IMR-90 (cell line): Measurements from ENCODE around the gene DIP2C. TPM values are rescaled to one million over a fixed set of nuclear protein-coding genes. Genes with fewer than 3 reads are reported as not detected.

ENCODE experiments used
- ATAC-seq: fragments of 200-7000 bp; cut with Tn5 transposase; 2 replicates; pipeline ENCODE4 v1.9.1; 2020; ENCODE audit warnings: low read depth, mild to moderate bottlenecking, moderate library complexity
- BruUV-seq: library from RNA; stranded (reverse); fragments of 400-500 nt; replicated peaks from 2 replicates; lab custom pipeline; 2021; lab: Mats Ljungman, UMichigan
- CTCF ChIA-PET: fragments of 300-600 bp; formaldehyde crosslinking; extraction: SDS; loops from one replicate; lab custom pipeline; 2021; ENCODE audit warnings: antibody characterized with exemption; lab: Yijun Ruan, JAX
- POLR2A ChIA-PET: fragments of 300-600 bp; sonication (Branson Sonifier 250); formaldehyde crosslinking; loops from one replicate; lab custom pipeline; 2022; ENCODE audit warnings: antibody characterized with exemption; ENCODE audit not compliant: unreplicated experiment; lab: Charles Lee
- DNase-seq: peaks from one replicate; pipeline ENCODE4 v3.0.0; 2013
- H2AFZ ChIP-seq: replicated peaks from 2 replicates; pipeline ENCODE3; 2013; ENCODE audit warnings: low read length, mild to moderate bottlenecking; ENCODE audit not compliant: poor library complexity
- H2AK5ac ChIP-seq: 2 replicates; pipeline ENCODE4 v1.6.1; 2013; ENCODE audit warnings: low read depth, low read length, inconsistent platforms
- H2AK9ac ChIP-seq: replicated peaks from 2 replicates; pipeline ENCODE3; 2013; ENCODE audit warnings: mild to moderate bottlenecking, low read depth, low read length, moderate library complexity; ENCODE audit not compliant: poor library complexity
- H2BK120ac ChIP-seq: 2 replicates; pipeline ENCODE4 v1.6.1; 2013; ENCODE audit warnings: low read depth, low read length, inconsistent platforms
- H2BK15ac ChIP-seq: 3 replicates; pipeline ENCODE4 v1.6.1; 2013; ENCODE audit warnings: low read depth, low read length, inconsistent platforms
- H2BK20ac ChIP-seq: 2 replicates; pipeline ENCODE4 v1.6.1; 2013; ENCODE audit warnings: low read depth, mild to moderate bottlenecking, inconsistent platforms, low read length, moderate library complexity
- H2BK5ac ChIP-seq: 2 replicates; pipeline ENCODE4 v1.6.1; 2013; ENCODE audit warnings: mild to moderate bottlenecking, low read depth, low read length, inconsistent platforms; ENCODE audit not compliant: poor library complexity, severe bottlenecking
- H3K14ac ChIP-seq: replicated peaks from 2 replicates; pipeline ENCODE4 v1.6.1; 2013; ENCODE audit warnings: low read depth, low read length, inconsistent platforms
- H3K18ac ChIP-seq: 2 replicates; pipeline ENCODE4 v1.6.1; 2013; ENCODE audit warnings: low read depth, low read length, control low read depth
- H3K23ac ChIP-seq: 2 replicates; pipeline ENCODE4 v1.6.1; 2013; ENCODE audit warnings: low read depth, low read length, inconsistent platforms
- H3K27ac ChIP-seq: 2 replicates; pipeline ENCODE4 v1.5.1; 2013; ENCODE audit warnings: mild to moderate bottlenecking, control low read depth, low read length; ENCODE audit not compliant: insufficient read depth
- H3K27me3 ChIP-seq: 2 replicates; pipeline ENCODE4 v1.6.1; 2013; ENCODE audit warnings: low read length; ENCODE audit not compliant: control insufficient read depth, insufficient read depth
- H3K36me3 ChIP-seq: 2 replicates; pipeline ENCODE4 v1.6.1; 2013; ENCODE audit warnings: low read length, mixed read lengths; ENCODE audit not compliant: control insufficient read depth, insufficient read depth
- H3K4ac ChIP-seq: 2 replicates; pipeline ENCODE4 v1.6.1; 2013; ENCODE audit warnings: low read depth, low read length, inconsistent platforms
- H3K4me1 ChIP-seq: 2 replicates; pipeline ENCODE4 v1.6.1; 2013; ENCODE audit warnings: low read length, mixed read lengths; ENCODE audit not compliant: control insufficient read depth, insufficient read depth
- H3K4me2 ChIP-seq: 2 replicates; pipeline ENCODE4 v1.6.1; 2013; ENCODE audit warnings: low read depth, mild to moderate bottlenecking, control low read depth, low read length, moderate library complexity
- H3K4me3 ChIP-seq: 2 replicates; pipeline ENCODE4 v1.5.1; 2013; ENCODE audit warnings: low read depth, mild to moderate bottlenecking, control low read depth, low read length, moderate library complexity; ENCODE audit not compliant: insufficient read depth
- H3K56ac ChIP-seq: 2 replicates; pipeline ENCODE4 v1.6.1; 2013; ENCODE audit warnings: low read length, inconsistent platforms; ENCODE audit not compliant: insufficient read depth; ENCODE audit errors: extremely low read depth
- H3K79me1 ChIP-seq, 2 experiments: 2 replicates each; pipeline ENCODE4 v1.6.1; 2013; ENCODE audit warnings: low read length in 2 of 2, inconsistent platforms in 1 of 2, low read depth in 1 of 2
- H3K9ac ChIP-seq: 2 replicates; pipeline ENCODE4 v1.6.1; 2013; ENCODE audit warnings: low read depth, low read length, control low read depth
- H3K9me1 ChIP-seq: 2 replicates; pipeline ENCODE4 v1.6.1; 2013; ENCODE audit warnings: low read length, inconsistent platforms; ENCODE audit not compliant: insufficient read depth
- H3K9me3 ChIP-seq: 2 replicates; pipeline ENCODE4 v1.6.1; 2013; ENCODE audit warnings: low read length; ENCODE audit not compliant: control insufficient read depth, insufficient read depth
- H4K20me1 ChIP-seq: 2 replicates; pipeline ENCODE4 v1.6.1; 2013; ENCODE audit warnings: low read length, inconsistent platforms; ENCODE audit not compliant: insufficient read depth
- H4K5ac ChIP-seq: 2 replicates; pipeline ENCODE4 v1.6.1; 2013; ENCODE audit warnings: mild to moderate bottlenecking, low read depth, low read length, control low read depth
- H4K8ac ChIP-seq, 2 experiments: 2 replicates each; pipeline ENCODE4 v1.6.1; 2013; ENCODE audit warnings: low read depth in 2 of 2, low read length in 2 of 2, control low read depth in 1 of 2, inconsistent platforms in 1 of 2
- H4K91ac ChIP-seq: 2 replicates; pipeline ENCODE4 v1.6.1; 2013; ENCODE audit warnings: low read depth, low read length, inconsistent platforms; ENCODE audit not compliant: insufficient read depth
- BHLHE40 ChIP-seq: fragments of 150-350 bp; IDR thresholded peaks from 2 replicates; pipeline ENCODE4 v1.6.1; 2016; ENCODE audit warnings: mild to moderate bottlenecking, low read depth, low read length
- CEBPB ChIP-seq: IDR thresholded peaks from 2 replicates; pipeline ENCODE4 v1.6.1; 2012; ENCODE audit warnings: low read depth, low read length, improper control_type of control experiment
- CHD1 ChIP-seq: IDR thresholded peaks from 2 replicates; pipeline ENCODE4 v1.6.1; 2012; ENCODE audit warnings: low read depth, low read length, improper control_type of control experiment
- CTCF ChIP-seq: conservative IDR thresholded peaks from 2 replicates; pipeline ENCODE4 v1.5.1; 2012; ENCODE audit warnings: mild to moderate bottlenecking, low read depth, low read length, improper control_type of control experiment
- FOS ChIP-seq: fragments of 150-350 bp; IDR thresholded peaks from 2 replicates; pipeline ENCODE4 v1.6.1; 2016; ENCODE audit warnings: low read depth, low read length
- MAFK ChIP-seq: IDR thresholded peaks from 2 replicates; pipeline ENCODE4 v1.6.1; 2012; ENCODE audit warnings: low read depth, low read length, improper control_type of control experiment
- MAZ ChIP-seq: IDR thresholded peaks from 2 replicates; pipeline ENCODE4 v1.6.1; 2012; ENCODE audit warnings: low read depth, mild to moderate bottlenecking, low read length, improper control_type of control experiment, moderate library complexity, borderline replicate concordance
- MXI1 ChIP-seq: IDR thresholded peaks from 2 replicates; pipeline ENCODE4 v1.6.1; 2012; ENCODE audit warnings: low read depth, mild to moderate bottlenecking, low read length, moderate library complexity, borderline replicate concordance
- POLR2A ChIP-seq: IDR thresholded peaks from 2 replicates; pipeline ENCODE4 v1.6.1; 2012; ENCODE audit warnings: mild to moderate bottlenecking, low read depth, low read length
- RAD21 ChIP-seq: IDR thresholded peaks from 2 replicates; pipeline ENCODE4 v1.6.1; 2012; ENCODE audit warnings: low read length, improper control_type of control experiment
- RCOR1 ChIP-seq: IDR thresholded peaks from 2 replicates; pipeline ENCODE4 v1.6.1; 2012; ENCODE audit warnings: mild to moderate bottlenecking, low read length, improper control_type of control experiment; ENCODE audit not compliant: insufficient replicate concordance
- RFX5 ChIP-seq: IDR thresholded peaks from 2 replicates; pipeline ENCODE4 v1.8.0; 2012; ENCODE audit warnings: low read depth, mild to moderate bottlenecking, low read length, moderate library complexity
- SMC3 ChIP-seq: fragments of 150-350 bp; IDR thresholded peaks from 2 replicates; pipeline ENCODE4 v1.6.1; 2016; ENCODE audit warnings: low read depth, mild to moderate bottlenecking, antibody characterized with exemption, low read length, moderate library complexity
- WGBS, 2 experiments: methylation state at CpG; one replicate each; pipeline versions ENCODE4 v1.1.5 to v1.1.7; 2013; ENCODE audit warnings: missing lambda C conversion rate in 2 of 2; ENCODE audit not compliant: insufficient read length in 1 of 2; ENCODE audit errors: extremely low coverage in 2 of 2; 5-methylcytosine and 5-hydroxymethylcytosine counted together
- dilution Hi-C: fragments of 300-500 bp; cut with HindIII; formaldehyde crosslinking; loops from one replicate; pipeline ENCODE4 v1.14.3; 2018; ENCODE audit warnings: low sequenced_read_pairs; ENCODE audit not compliant: unreplicated experiment
- in situ Hi-C: fragments of 300-500 bp; cut with MboI; formaldehyde crosslinking; loops from 3 replicates; pipeline ENCODE4 v1.14.3; 2019; ENCODE audit warnings: low sequenced_read_pairs, inconsistent platforms, mixed read lengths
- intact Hi-C: fragments of 100-400 bp; cut with micrococcal nuclease; formaldehyde crosslinking; loops from 2 replicates; pipeline ENCODE4 v1.10.0; 2022
- polyA plus RNA-seq, 3 experiments: library from polyadenylated mRNA; depleted of rRNA; stranded (reverse); fragments of >200 nt; gene quantifications; 2 replicates each; pipeline ENCODE4 v1.2.3, GENCODE V29; 2012; ENCODE audit warnings: low replicate concordance in 1 of 3
- total RNA-seq: library from RNA; depleted of rRNA; stranded (reverse); fragments of >200 nt; gene quantifications from 2 replicates; pipeline ENCODE4 v1.2.3, GENCODE V29; 2012
- TF ChIP-seq, protein P1 (sequence below): fragments of 150-350 bp; IDR thresholded peaks from 2 replicates; pipeline ENCODE4 v1.6.1; 2016; ENCODE audit warnings: low read depth, mild to moderate bottlenecking, low read length, moderate library complexity, borderline replicate concordance

DIP2C gene
- total and polyA plus RNA-seq, 2 of the 4 experiments (the other 2 are of a cell fraction): 8.6 to 17.3 TPM

DNA sequence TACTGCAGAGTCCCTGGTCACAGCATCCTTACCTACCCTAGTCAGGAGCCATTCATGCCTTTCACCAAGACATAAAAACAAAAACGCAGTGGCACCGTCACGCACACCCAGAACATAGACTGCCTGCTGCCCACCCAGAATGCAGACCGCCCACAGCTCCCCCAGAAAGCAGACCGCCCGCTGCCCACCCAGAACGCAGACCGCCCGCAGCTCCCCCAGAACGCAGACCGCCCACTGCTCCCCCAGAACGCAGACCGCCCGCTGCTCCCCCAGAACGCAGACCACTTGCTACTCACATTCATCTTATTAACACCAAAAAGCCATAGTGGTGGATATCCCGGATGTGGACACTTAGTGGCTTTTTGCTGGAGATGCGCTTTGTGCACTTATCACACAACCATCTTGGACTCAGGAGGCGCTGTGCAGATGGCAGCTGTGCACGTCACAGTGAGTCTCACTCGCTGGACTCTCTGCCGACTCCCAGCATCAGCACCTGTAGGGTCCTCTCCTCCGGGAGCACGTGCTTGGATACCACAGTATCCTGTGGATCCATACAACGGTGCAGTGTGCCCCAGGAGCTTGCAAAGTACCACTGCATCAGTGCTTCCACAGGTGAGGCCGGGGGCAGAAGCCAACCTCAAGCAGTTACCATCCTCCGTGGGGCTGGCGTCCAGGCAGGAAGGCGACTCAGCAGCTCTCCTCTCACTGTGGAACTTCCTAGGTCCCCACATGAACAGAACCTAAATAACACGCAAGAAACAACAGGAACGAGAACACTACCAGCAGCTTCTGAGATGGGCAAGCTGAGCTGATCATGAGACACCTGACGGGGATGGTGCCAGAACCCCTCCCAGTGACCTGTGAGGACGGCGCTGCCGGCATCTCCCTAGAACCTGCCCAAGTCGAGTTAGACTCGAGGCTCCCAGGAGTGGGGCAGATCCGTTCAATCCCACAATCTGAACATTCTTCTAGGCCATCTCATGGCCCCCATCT is 161.0 kb downstream of the DIP2C start:
- intact Hi-C loops (no loop called here), in situ Hi-C loops (no loop called here), dilution Hi-C loops (no loop called here)
- no peak overlapping the region for H4K5ac ChIP-seq
- H4K8ac ChIP-seq: no peak overlapping the region
- ATAC-seq (no peak), DNase-seq (no peak)
- H2AK9ac ChIP-seq: no peak overlapping the region
- WGBS, 2 experiments: 95% methylated on average over 15 of the region's 37 CpGs; no CpG with 5 or more reads in 1 of the 2 experiments
- no peak overlapping the region for H3K23ac ChIP-seq
- peaks cover 98% of the 10 kb centered on the region for H4K20me1 ChIP-seq
- H2BK20ac ChIP-seq: no peak overlapping the region
- H3K4me3 ChIP-seq: no peak overlapping the region
- H3K9me3 ChIP-seq: no peaks in the 10 kb centered on the region
- H3K4ac ChIP-seq: no peak overlapping the region
- CTCF ChIA-PET: interaction anchor here (1.1 kb wide), 1 partner anchor 17 kb away, joined by 3 read pairs; no protein-coding TSS in a partner anchor
- peaks cover 19% of the 10 kb centered on the region for H3K4me1 ChIP-seq
- H2AFZ ChIP-seq: no peak overlapping the region
- POLR2A ChIA-PET: no interaction called here
- H3K14ac ChIP-seq: no peak overlapping the region
- no peak overlapping the region for H3K27ac ChIP-seq
- no peak overlapping the region; the same call in 1 of the 2 replicates for H3K18ac ChIP-seq
- no TSS peak for BruUV-seq
- no peak overlapping the region for H2BK15ac ChIP-seq
- no peaks in the 10 kb centered on the region for H3K27me3 ChIP-seq
- H2BK5ac ChIP-seq: no peak overlapping the region
- H4K91ac ChIP-seq: no peak overlapping the region
- H2BK120ac ChIP-seq: no peak overlapping the region
- H3K9me1 ChIP-seq: peaks cover 31% of the 10 kb centered on the region
- H3K56ac ChIP-seq: no peak overlapping the region
- H3K4me2 ChIP-seq: no peak overlapping the region
- no peak overlapping the region for H3K9ac ChIP-seq
- H3K36me3 ChIP-seq: 0 out of 2 replicates have a peak, but pooled peaks cover 2% of the 10 kb centered on the region
- no peak overlapping the region for H2AK5ac ChIP-seq
- H3K79me1 ChIP-seq: peaks cover 64 to 95% of the 10 kb centered on the region in 2 experiments
- TF ChIP-seq RFX5 (no peak), MAZ (no peak), RAD21 (no peak), CTCF (no peak), MAFK (no peak), SMC3 (no peak), MXI1 (no peak), FOS (no peak), CHD1 (no peak), POLR2A (no peak), BHLHE40 (no peak), CEBPB (no peak), RCOR1 (no peak)
- TF ChIP-seq, protein P1, sequence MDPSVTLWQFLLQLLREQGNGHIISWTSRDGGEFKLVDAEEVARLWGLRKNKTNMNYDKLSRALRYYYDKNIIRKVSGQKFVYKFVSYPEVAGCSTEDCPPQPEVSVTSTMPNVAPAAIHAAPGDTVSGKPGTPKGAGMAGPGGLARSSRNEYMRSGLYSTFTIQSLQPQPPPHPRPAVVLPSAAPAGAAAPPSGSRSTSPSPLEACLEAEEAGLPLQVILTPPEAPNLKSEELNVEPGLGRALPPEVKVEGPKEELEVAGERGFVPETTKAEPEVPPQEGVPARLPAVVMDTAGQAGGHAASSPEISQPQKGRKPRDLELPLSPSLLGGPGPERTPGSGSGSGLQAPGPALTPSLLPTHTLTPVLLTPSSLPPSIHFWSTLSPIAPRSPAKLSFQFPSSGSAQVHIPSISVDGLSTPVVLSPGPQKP: no peak
